HCT116 (cell line): ENCODE results near the gene RIMS4. TPM values are rescaled to one million over a fixed set of nuclear protein-coding genes. Genes with fewer than 3 reads are reported as not detected.

Experiments
- ATAC-seq: fragments of 200-7000 bp; cut with Tn5 transposase; 2 replicates; pipeline ENCODE4 v1.9.1; 2020; ENCODE audit warnings: mild to moderate bottlenecking, moderate library complexity
- BruUV-seq: library from RNA; stranded (reverse); fragments of 400-500 nt; replicated peaks from 2 replicates; lab custom pipeline; 2021; lab: Mats Ljungman, UMichigan
- CTCF ChIA-PET: fragments of 300-600 bp; sonication (Branson Sonifier 250); formaldehyde crosslinking; loops from one replicate; lab custom pipeline; 2021; ENCODE audit warnings: antibody characterized with exemption; lab: Charles Lee
- POLR2A ChIA-PET: fragments of 300-600, 350-600 bp; sonication (Branson Sonifier 250); formaldehyde crosslinking; loops from one replicate; lab custom pipeline; 2021; ENCODE audit warnings: antibody characterized with exemption; lab: Charles Lee
- RAD21 ChIA-PET, 2 experiments: fragments of 300-600 bp; sonication (Branson Sonifier 250); formaldehyde crosslinking; loops; one replicate each; lab custom pipeline; 2023; ENCODE audit warnings: low total read pairs in 2 of 2; ENCODE audit not compliant: uncharacterized antibody in 2 of 2, unreplicated experiment in 2 of 2, low non-redundant PET in 1 of 2; lab: Charles Lee
- DNase-seq: peaks from one replicate; pipeline ENCODE4 v3.0.0-alpha.2; 2010; ENCODE audit warnings: low read depth, low spot score
- H2AFZ ChIP-seq: fragments of 200-600 bp; shearing (Covaris generic), sonication (generic); 2 replicates; pipeline ENCODE4 v1.6.1; 2017; ENCODE audit warnings: low read depth, mixed run types, mixed read lengths, antibody characterized with exemption, low read length; ENCODE audit not compliant: poor library complexity, severe bottlenecking
- H3K27ac ChIP-seq: 2 replicates; pipeline ENCODE4 v1.5.1; 2012; ENCODE audit warnings: low read depth, low read length
- H3K27me3 ChIP-seq: fragments of 200-600 bp; sonication (generic); 2 replicates; pipeline ENCODE4 v1.6.1; 2016; ENCODE audit warnings: mixed run types, low read length, mixed read lengths; ENCODE audit not compliant: insufficient read depth
- H3K36me3 ChIP-seq, 2 experiments: fragments of 200-500 bp in 1 of 2; fragments of 200-600 bp in 1 of 2; sonication (Bioruptor generic) in 1 of 2; sonication (generic) in 1 of 2; 2 replicates each; pipeline versions ENCODE4 v1.5.1 to v1.6.1; 2014 to 2016; ENCODE audit warnings: low read length in 2 of 2, inconsistent platforms in 1 of 2, mixed read lengths in 1 of 2, mixed run types in 1 of 2; ENCODE audit not compliant: insufficient read depth in 2 of 2, control insufficient read depth in 1 of 2
- H3K4me1 ChIP-seq, 2 experiments: fragments of 200-600 bp in 1 of 2; sonication (generic) in 1 of 2; 2 replicates each; pipeline versions ENCODE4 v1.5.1 to v1.6.1; 2012 to 2017; ENCODE audit warnings: low read length in 2 of 2, inconsistent platforms in 1 of 2, mild to moderate bottlenecking in 1 of 2, mixed read lengths in 1 of 2, mixed run types in 1 of 2, moderate library complexity in 1 of 2; ENCODE audit not compliant: insufficient read depth in 2 of 2, control insufficient read depth in 1 of 2
- H3K4me2 ChIP-seq: fragments of 200-600 bp; sonication (generic); 2 replicates; pipeline ENCODE4 v1.6.1; 2017; ENCODE audit warnings: mixed run types, low read length, mixed read lengths
- H3K4me3 ChIP-seq, 2 experiments: fragments of 200-600 bp in 1 of 2; sonication (generic) in 1 of 2; replicated peaks in 1 of 2; 2 replicates each; pipeline ENCODE4 v1.5.1; 2011 to 2016; ENCODE audit warnings: low read length in 2 of 2, control low read depth in 1 of 2, low read depth in 1 of 2, mild to moderate bottlenecking in 1 of 2, mixed read lengths in 1 of 2, mixed run types in 1 of 2
- H3K79me2 ChIP-seq: fragments of 200-600 bp; sonication (generic); 2 replicates; pipeline ENCODE4 v1.6.1; 2017; ENCODE audit warnings: mild to moderate bottlenecking, mixed run types, low read length, moderate library complexity, mixed read lengths; ENCODE audit not compliant: insufficient read depth
- H3K9ac ChIP-seq: fragments of 200-600 bp; sonication (generic); 2 replicates; pipeline ENCODE4 v1.6.1; 2016; ENCODE audit warnings: low read length, mixed read lengths
- H3K9me2 ChIP-seq: fragments of 200-600 bp; sonication (generic), shearing (Covaris generic); 2 replicates; pipeline ENCODE4 v1.6.1; 2017; ENCODE audit warnings: mixed run types, mild to moderate bottlenecking, moderate library complexity; ENCODE audit not compliant: insufficient read depth
- H3K9me3 ChIP-seq, 2 experiments: fragments of 200-500 bp in 1 of 2; fragments of 200-600 bp in 1 of 2; sonication (Bioruptor generic) in 1 of 2; sonication (generic) in 1 of 2; 2 replicates each; pipeline ENCODE4 v1.6.1; 2014 to 2017; ENCODE audit warnings: low read length in 2 of 2, mixed read lengths in 2 of 2, inconsistent platforms in 1 of 2, low read depth in 1 of 2, mild to moderate bottlenecking in 1 of 2, mixed run types in 1 of 2, moderate library complexity in 1 of 2; ENCODE audit not compliant: control insufficient read depth in 1 of 2, insufficient read depth in 1 of 2
- H4K20me1 ChIP-seq: fragments of 200-600 bp; sonication (generic), shearing (Covaris generic); 2 replicates; pipeline ENCODE4 v1.6.1; 2017; ENCODE audit warnings: mixed run types, mild to moderate bottlenecking, moderate library complexity; ENCODE audit not compliant: insufficient read depth
- CBX3 ChIP-seq: IDR thresholded peaks from 2 replicates; pipeline ENCODE4 v1.6.1; 2012; ENCODE audit warnings: low read depth
- CEBPB ChIP-seq: IDR thresholded peaks from 2 replicates; pipeline ENCODE4 v1.6.1; 2012; ENCODE audit warnings: low read depth
- RAD21 ChIP-seq: IDR thresholded peaks from 2 replicates; pipeline ENCODE4 v1.6.1; 2012; ENCODE audit warnings: low read depth, mild to moderate bottlenecking
- SRF ChIP-seq: IDR thresholded peaks from 2 replicates; pipeline ENCODE4 v1.6.1; 2012; ENCODE audit warnings: low read depth
- TCF7L2 ChIP-seq: IDR thresholded peaks from 2 replicates; pipeline ENCODE4 v1.7.0; 2011; ENCODE audit warnings: borderline replicate concordance, inconsistent platforms; ENCODE audit not compliant: insufficient read depth, insufficient read length; ENCODE audit errors: extremely low read depth
- YY1 ChIP-seq: IDR thresholded peaks from 2 replicates; pipeline ENCODE4 v1.6.1; 2011; ENCODE audit warnings: low read length, low read depth, moderate library complexity, mild to moderate bottlenecking; ENCODE audit not compliant: insufficient replicate concordance; ENCODE audit errors: extremely low read depth
- ZFX ChIP-seq: fragments of 450-650 bp; IDR thresholded peaks from 2 replicates; pipeline ENCODE4 v1.6.1; 2017
- ZNF274 ChIP-seq: fragments of 200-500 bp; sonication (Bioruptor generic); IDR thresholded peaks from 2 replicates; pipeline ENCODE4 v1.6.1; 2014; ENCODE audit warnings: mild to moderate bottlenecking, low read depth, low read length, inconsistent platforms
- intact Hi-C: fragments of 100-400 bp; cut with micrococcal nuclease; formaldehyde crosslinking; loops from 2 replicates; pipeline ENCODE4 v1.10.0; 2022
- total RNA-seq: library from RNA; stranded (reverse); gene quantifications from one replicate; pipeline ENCODE4 v1.2.1, GENCODE V29; 2021; ENCODE audit not compliant: unreplicated experiment
- TF ChIP-seq, protein P1 (sequence below): IDR thresholded peaks from 2 replicates; pipeline ENCODE4 v1.6.1; 2011; ENCODE audit warnings: mild to moderate bottlenecking, low read length, moderate library complexity; ENCODE audit not compliant: insufficient replicate concordance; ENCODE audit errors: extremely low read depth
- TF ChIP-seq, protein P2 (sequence below), 3 experiments: fragments of 200-600 bp in 1 of 3; sonication (generic) in 1 of 3; IDR thresholded peaks in 2 of 3; conservative IDR thresholded peaks in 1 of 3; 2 replicates each; pipeline ENCODE4 v1.5.1; 2012 to 2017; ENCODE audit warnings: low read depth in 2 of 3, low read length in 2 of 3, antibody characterized with exemption in 1 of 3, borderline replicate concordance in 1 of 3, control low read depth in 1 of 3, mild to moderate bottlenecking in 1 of 3, mixed read lengths in 1 of 3, mixed run types in 1 of 3, moderate library complexity in 1 of 3; ENCODE audit not compliant: insufficient read depth in 1 of 3
- TF ChIP-seq, protein P3 (sequence below): IDR thresholded peaks from 2 replicates; pipeline ENCODE4 v1.6.1; 2012
- TF ChIP-seq, protein P4 (sequence below): IDR thresholded peaks from 2 replicates; pipeline ENCODE4 v1.6.1; 2012; ENCODE audit warnings: low read depth
- TF ChIP-seq, protein P5 (sequence below): IDR thresholded peaks from 2 replicates; pipeline ENCODE4 v1.6.1; 2012

RIMS4 gene
- total RNA-seq, 1 experiment from 2014 or later = 0.05 TPM

DNA sequence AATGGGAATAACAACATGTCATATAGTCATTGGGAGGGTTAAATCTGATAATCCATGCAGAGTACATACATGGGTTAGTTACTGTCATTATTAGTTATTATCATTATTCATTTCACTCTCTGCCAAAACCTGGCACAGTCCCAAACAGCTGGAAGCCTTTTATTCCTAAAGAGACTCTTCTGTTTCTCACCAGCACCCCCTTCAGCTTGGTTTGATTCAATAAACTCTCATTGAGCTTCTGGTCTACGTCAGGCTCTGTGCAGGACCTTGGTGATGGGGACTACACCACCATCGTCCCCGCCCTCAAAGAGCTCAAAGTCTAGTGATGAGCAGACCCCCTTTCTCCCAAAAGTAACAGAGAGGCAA is 62.4 kb downstream of the RIMS4 start (continued):
- TF ChIP-seq, protein P1, sequence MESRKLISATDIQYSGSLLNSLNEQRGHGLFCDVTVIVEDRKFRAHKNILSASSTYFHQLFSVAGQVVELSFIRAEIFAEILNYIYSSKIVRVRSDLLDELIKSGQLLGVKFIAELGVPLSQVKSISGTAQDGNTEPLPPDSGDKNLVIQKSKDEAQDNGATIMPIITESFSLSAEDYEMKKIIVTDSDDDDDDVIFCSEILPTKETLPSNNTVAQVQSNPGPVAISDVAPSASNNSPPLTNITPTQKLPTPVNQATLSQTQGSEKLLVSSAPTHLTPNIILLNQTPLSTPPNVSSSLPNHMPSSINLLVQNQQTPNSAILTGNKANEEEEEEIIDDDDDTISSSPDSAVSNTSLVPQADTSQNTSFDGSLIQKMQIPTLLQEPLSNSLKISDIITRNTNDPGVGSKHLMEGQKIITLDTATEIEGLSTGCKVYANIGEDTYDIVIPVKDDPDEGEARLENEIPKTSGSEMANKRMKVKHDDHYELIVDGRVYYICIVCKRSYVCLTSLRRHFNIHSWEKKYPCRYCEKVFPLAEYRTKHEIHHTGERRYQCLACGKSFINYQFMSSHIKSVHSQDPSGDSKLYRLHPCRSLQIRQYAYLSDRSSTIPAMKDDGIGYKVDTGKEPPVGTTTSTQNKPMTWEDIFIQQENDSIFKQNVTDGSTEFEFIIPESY = no peak
- TF ChIP-seq SRF = no peak
- TF ChIP-seq YY1 = no peak
- TF ChIP-seq CBX3 = no peak
- TF ChIP-seq, protein P2, sequence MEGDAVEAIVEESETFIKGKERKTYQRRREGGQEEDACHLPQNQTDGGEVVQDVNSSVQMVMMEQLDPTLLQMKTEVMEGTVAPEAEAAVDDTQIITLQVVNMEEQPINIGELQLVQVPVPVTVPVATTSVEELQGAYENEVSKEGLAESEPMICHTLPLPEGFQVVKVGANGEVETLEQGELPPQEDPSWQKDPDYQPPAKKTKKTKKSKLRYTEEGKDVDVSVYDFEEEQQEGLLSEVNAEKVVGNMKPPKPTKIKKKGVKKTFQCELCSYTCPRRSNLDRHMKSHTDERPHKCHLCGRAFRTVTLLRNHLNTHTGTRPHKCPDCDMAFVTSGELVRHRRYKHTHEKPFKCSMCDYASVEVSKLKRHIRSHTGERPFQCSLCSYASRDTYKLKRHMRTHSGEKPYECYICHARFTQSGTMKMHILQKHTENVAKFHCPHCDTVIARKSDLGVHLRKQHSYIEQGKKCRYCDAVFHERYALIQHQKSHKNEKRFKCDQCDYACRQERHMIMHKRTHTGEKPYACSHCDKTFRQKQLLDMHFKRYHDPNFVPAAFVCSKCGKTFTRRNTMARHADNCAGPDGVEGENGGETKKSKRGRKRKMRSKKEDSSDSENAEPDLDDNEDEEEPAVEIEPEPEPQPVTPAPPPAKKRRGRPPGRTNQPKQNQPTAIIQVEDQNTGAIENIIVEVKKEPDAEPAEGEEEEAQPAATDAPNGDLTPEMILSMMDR (IDR thresholded peaks at IDR 0.05 in 2 of 3, conservative IDR thresholded peaks at IDR 0.05 in 1 of 3; ENCODE audit: borderline replicate concordance in 1 of 3, insufficient read depth in 1 of 3, low read depth in 2 of 3, low read length in 2 of 3) = no peak
- TF ChIP-seq CEBPB = no peak

DNA sequence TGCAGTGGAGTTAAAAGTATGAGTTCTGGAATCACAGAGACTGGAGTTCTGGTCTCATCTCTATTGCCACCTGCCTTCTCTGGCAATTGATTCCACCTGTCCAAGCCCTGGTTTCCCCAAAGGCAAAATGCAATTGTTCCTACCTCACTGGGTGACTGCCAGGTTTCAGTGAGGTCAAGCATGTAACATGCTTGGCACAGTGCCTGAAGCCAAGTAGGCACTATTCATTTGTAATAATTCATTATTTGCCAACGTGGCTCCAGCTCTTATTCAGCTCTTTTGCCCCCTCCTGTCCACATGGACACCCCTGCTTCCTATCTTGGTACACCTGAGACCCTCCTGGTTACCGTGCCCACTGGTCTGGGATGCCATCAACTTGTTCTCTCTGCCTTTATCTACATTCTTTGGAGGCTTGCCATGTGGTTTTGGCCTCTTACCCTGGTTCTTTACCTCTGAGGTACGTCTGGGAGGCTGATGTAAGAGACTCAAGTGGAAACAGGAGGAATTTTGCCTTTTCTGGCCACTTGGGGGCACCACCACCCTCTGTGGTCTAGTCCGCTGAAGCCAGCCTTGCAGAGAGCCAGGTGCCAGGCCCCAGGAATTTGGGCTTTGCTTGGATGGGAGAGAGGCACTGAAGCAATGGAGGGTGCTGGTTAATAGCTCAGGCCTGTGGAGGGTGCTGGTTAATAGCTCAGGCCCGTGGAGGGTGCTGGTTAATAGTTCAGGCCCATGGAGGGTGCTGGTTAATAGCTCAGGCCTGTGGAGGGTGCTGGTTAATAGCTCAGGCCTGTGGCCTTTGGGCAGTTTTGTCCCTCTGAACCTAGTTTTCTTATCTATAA is 63.0 kb downstream of the RIMS4 start:
- ATAC-seq (peak; percentile 92), DNase-seq (peak; percentile 89)
- H2AFZ ChIP-seq = peak overlapping the region; percentile 73
- no peaks in the 10 kb centered on the region for H3K27me3 ChIP-seq
- no peak overlapping the region for H3K4me3 ChIP-seq
- H3K4me1 ChIP-seq = peaks cover 8 to 12% of the 10 kb centered on the region in 2 experiments; a peak in 3 of 4 replicates
- H3K4me2 ChIP-seq = peak overlapping the region; percentile 50
- H3K36me3 ChIP-seq = no peaks in the 10 kb centered on the region
- ChIA-PET POLR2A (interaction anchor here (0.9 to 1.8 kb wide), 3 partner anchors 18 to 120 kb away, joined by 3 to 5 read pairs (median 4); no protein-coding TSS in a partner anchor), RAD21 (interaction anchor here (0.6 to 1.9 kb wide), 6 partner anchors 62 to 478 kb away, joined by 3 to 7 read pairs (median 4); no protein-coding TSS in a partner anchor), CTCF (interaction anchor here (0.6 to 2.3 kb wide), 29 partner anchors 9 to 543 kb away, joined by 3 to 20 read pairs (median 4); partner anchors contain the start of genes CCN5, PABPC1L and YWHAB)
- no peaks in the 10 kb centered on the region for H3K79me2 ChIP-seq
- no peak overlapping the region for H3K27ac ChIP-seq
- H3K9me3 ChIP-seq = no peaks in the 10 kb centered on the region
- H3K9me2 ChIP-seq = no peaks in the 10 kb centered on the region
- H4K20me1 ChIP-seq = no peaks in the 10 kb centered on the region
- H3K9ac ChIP-seq = no peak overlapping the region
- intact Hi-C loops = loop anchor here (1.0 kb wide), 1 partner anchor 120 kb away; no protein-coding TSS in a partner anchor
- BruUV-seq = no TSS peak
- TF ChIP-seq YY1 (peak; percentile 17), ZFX (no peak), ZNF274 (no peak), TCF7L2 (no peak), CEBPB (peak; percentile 75; the same call in 1 of the 2 replicates), RAD21 (peak; percentile 78)
- TF ChIP-seq, protein P3, sequence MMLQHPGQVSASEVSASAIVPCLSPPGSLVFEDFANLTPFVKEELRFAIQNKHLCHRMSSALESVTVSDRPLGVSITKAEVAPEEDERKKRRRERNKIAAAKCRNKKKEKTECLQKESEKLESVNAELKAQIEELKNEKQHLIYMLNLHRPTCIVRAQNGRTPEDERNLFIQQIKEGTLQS = no peak; the same call in 1 of the 2 replicates
- TF ChIP-seq, protein P4, sequence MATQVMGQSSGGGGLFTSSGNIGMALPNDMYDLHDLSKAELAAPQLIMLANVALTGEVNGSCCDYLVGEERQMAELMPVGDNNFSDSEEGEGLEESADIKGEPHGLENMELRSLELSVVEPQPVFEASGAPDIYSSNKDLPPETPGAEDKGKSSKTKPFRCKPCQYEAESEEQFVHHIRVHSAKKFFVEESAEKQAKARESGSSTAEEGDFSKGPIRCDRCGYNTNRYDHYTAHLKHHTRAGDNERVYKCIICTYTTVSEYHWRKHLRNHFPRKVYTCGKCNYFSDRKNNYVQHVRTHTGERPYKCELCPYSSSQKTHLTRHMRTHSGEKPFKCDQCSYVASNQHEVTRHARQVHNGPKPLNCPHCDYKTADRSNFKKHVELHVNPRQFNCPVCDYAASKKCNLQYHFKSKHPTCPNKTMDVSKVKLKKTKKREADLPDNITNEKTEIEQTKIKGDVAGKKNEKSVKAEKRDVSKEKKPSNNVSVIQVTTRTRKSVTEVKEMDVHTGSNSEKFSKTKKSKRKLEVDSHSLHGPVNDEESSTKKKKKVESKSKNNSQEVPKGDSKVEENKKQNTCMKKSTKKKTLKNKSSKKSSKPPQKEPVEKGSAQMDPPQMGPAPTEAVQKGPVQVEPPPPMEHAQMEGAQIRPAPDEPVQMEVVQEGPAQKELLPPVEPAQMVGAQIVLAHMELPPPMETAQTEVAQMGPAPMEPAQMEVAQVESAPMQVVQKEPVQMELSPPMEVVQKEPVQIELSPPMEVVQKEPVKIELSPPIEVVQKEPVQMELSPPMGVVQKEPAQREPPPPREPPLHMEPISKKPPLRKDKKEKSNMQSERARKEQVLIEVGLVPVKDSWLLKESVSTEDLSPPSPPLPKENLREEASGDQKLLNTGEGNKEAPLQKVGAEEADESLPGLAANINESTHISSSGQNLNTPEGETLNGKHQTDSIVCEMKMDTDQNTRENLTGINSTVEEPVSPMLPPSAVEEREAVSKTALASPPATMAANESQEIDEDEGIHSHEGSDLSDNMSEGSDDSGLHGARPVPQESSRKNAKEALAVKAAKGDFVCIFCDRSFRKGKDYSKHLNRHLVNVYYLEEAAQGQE = no peak
- TF ChIP-seq, protein P5, sequence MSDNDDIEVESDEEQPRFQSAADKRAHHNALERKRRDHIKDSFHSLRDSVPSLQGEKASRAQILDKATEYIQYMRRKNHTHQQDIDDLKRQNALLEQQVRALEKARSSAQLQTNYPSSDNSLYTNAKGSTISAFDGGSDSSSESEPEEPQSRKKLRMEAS = peak; percentile 64
